SK-N-MC (cell line): ENCODE measurements around the gene RBM20.

Experiments used
- EZH2 ChIP-seq: fragments of 200-600 bp; sonication (generic); IDR thresholded peaks from one replicate; pipeline ENCODE4 v1.6.1; 2017; ENCODE audit warnings: antibody characterized with exemption
- FOXP2 ChIP-seq: optimal IDR thresholded peaks from 2 replicates; pipeline ENCODE3; 2011; ENCODE audit warnings: mild to moderate bottlenecking, moderate library complexity; ENCODE audit not compliant: insufficient read depth; ENCODE audit errors: extremely low read length, control extremely low read depth
- POLR2AphosphoS5 ChIP-seq: IDR thresholded peaks from 2 replicates; pipeline ENCODE4 v1.6.1; 2012; ENCODE audit warnings: mild to moderate bottlenecking, low read depth, low read length, borderline replicate concordance

- TF ChIP-seq EZH2 (no peak), POLR2AphosphoS5 (no peak), FOXP2 (no peak)
Measured at GRCh38 chr10:110619514-110620397, 24.4 kb upstream of the RBM20 start.
